Transverse colon (tissue), 4 donors: ENCODE data around the gene HOXB2. TPM values are rescaled to one million over a fixed set of nuclear protein-coding genes. Genes with fewer than 3 reads are reported as not detected.
A peak's percentile ranks its signal among the peaks of the same experiment; 100 is the strongest.

ENCODE experiments used
- DNase-seq: peaks from one replicate; pipeline ENCODE4 v3.0.0-alpha.2; 2019
- H3K27ac ChIP-seq, 4 donors: fragments of 200-600 bp; sonication (generic); 2 replicates each; pipeline ENCODE4 v1.5.1; 2016 to 2018; ENCODE audit warnings: inconsistent platforms in 4 of 4
- H3K27me3 ChIP-seq: fragments of 200-600 bp; sonication (generic); 2 replicates; pipeline ENCODE4 v1.5.1; 2017; ENCODE audit warnings: inconsistent platforms
- H3K36me3 ChIP-seq, 4 donors: fragments of 200-600 bp; sonication (generic); 2 replicates each; pipeline ENCODE4 v1.5.1; 2017 to 2019; ENCODE audit warnings: inconsistent platforms in 4 of 4
- H3K4me1 ChIP-seq, 4 donors: fragments of 200-600 bp; sonication (generic); 2 replicates each; pipeline ENCODE4 v1.5.1; 2017 to 2020; ENCODE audit warnings: inconsistent platforms in 4 of 4
- H3K4me3 ChIP-seq, 4 donors: fragments of 200-600 bp; sonication (generic); 1 replicate in 1 of 4; 2 replicates in 3 of 4; pipeline versions ENCODE4 v1.5.1 to v1.6.1; 2017 to 2019; ENCODE audit warnings: inconsistent platforms in 4 of 4
- H3K9me3 ChIP-seq, 2 donors: fragments of 200-600 bp; sonication (generic); 2 replicates each; pipeline ENCODE4 v1.5.1; 2017 to 2019; ENCODE audit warnings: inconsistent platforms in 2 of 2
- CTCF ChIP-seq, 5 experiments: fragments of 200-600 bp in 3 of 5; fragments of 450-650 bp in 2 of 5; sonication (generic) in 3 of 5; IDR thresholded peaks; 1 replicate in 2 of 5; 2 replicates in 3 of 5; pipeline ENCODE4 v1.5.1; 2016 to 2017; ENCODE audit warnings: antibody characterized with exemption in 5 of 5, inconsistent platforms in 3 of 5, mild to moderate bottlenecking in 2 of 5, moderate library complexity in 1 of 5
- EP300 ChIP-seq: sonication (generic); formaldehyde crosslinking; IDR thresholded peaks from one replicate; pipeline ENCODE4 v1.6.1; 2017; ENCODE audit warnings: antibody characterized with exemption, low read depth
- POLR2A ChIP-seq: fragments of 450-650 bp; IDR thresholded peaks from one replicate; pipeline ENCODE4 v1.6.1; 2016; ENCODE audit warnings: antibody characterized with exemption, mild to moderate bottlenecking, moderate library complexity
- POLR2AphosphoS5 ChIP-seq, 3 donors: sonication (generic); formaldehyde crosslinking; IDR thresholded peaks; one replicate each; pipeline ENCODE4 v1.6.1; 2016; ENCODE audit warnings: antibody characterized with exemption in 3 of 3
- WGBS, 2 donors: methylation state at CpG; one replicate each; pipeline ENCODE4 v1.1.5; 2018; ENCODE audit warnings: low coverage in 1 of 2; 5-methylcytosine and 5-hydroxymethylcytosine counted together
- in situ Hi-C, 4 donors: fragments of 200-750 bp; cut with MboI; loops; one replicate each; pipeline versions ENCODE4 v1.15.0 to v1.15.1; 2017; ENCODE audit warnings: low sequenced_read_pairs in 3 of 4, low pct_ligation_motif_present in 1 of 4, low pct_unique_long_range_greater_than_20kb in 1 of 4
- intact Hi-C: fragments of 100-400 bp; cut with DNase I; formaldehyde crosslinking; loops from one replicate; pipeline ENCODE4 v1.15.1; 2023; ENCODE audit warnings: low total_unique reads
- total RNA-seq, 4 donors: library from RNA; depleted of rRNA; stranded (reverse); fragments of >200 nt; gene quantifications; one replicate each; pipeline ENCODE4 v1.1.0, GENCODE V29; 2016

HOXB2 gene
- total RNA-seq, 4 donors from 2014 or later = 13.5 to 93.9 (median 13.8) TPM; not detected in 1

GRCh38 chr17:48592057-48592514, 47.2 kb upstream of the HOXB2 start:
- Histone ChIP-seq H3K4me3 (peak overlapping the region; percentile 31 to 64 (median 39)), H3K36me3 (peaks cover 0 to 5% (median 0%) of the 10 kb centered on the region in 4 donors), H3K4me1 (peaks cover 0 to 83% (median 30%) of the 10 kb centered on the region in 4 donors), H3K27ac (peak overlapping the region; percentile 89 to 95 (median 92)), H3K27me3 (peaks cover 5% of the 10 kb centered on the region), H3K9me3 (no peaks in the 10 kb centered on the region)
- no peak for TF ChIP-seq POLR2A
- no peak for TF ChIP-seq POLR2AphosphoS5 (IDR thresholded peaks at IDR 0.05)
- TF ChIP-seq CTCF (IDR thresholded peaks at IDR 0.05) = no peak
- no peak for TF ChIP-seq EP300
- no peak for DNase-seq
- in situ Hi-C loops = loop anchor here in 2 of 4 donors (5.0 to 10.0 kb wide), 3 partner anchors 97 to 247 kb away; no protein-coding TSS in a partner anchor
- WGBS, 2 donors = 35 to 51% methylated on average over 9 to 33 of the region's 33 CpGs
- intact Hi-C loops = no loop called here

- in situ Hi-C loops = loop anchor here in 2 of 4 donors (5.0 to 10.0 kb wide), 3 partner anchors 97 to 247 kb away; no protein-coding TSS in a partner anchor
- 59 to 63% methylated on average over 4 to 10 of the region's 10 CpGs for WGBS, 2 donors
- peaks cover 0 to 83% (median 32%) of the 10 kb centered on the region in 4 donors for H3K4me1 ChIP-seq
- DNase-seq = no peak
- H3K9me3 ChIP-seq = no peaks in the 10 kb centered on the region
- peak overlapping the region; percentile 4 to 64 (median 37) for H3K4me3 ChIP-seq
- H3K27me3 ChIP-seq = peaks cover 5% of the 10 kb centered on the region
- TF ChIP-seq CTCF (IDR thresholded peaks at IDR 0.05) (no peak), POLR2A (no peak), EP300 (no peak), POLR2AphosphoS5 (IDR thresholded peaks at IDR 0.05) (no peak)
- peak overlapping the region; percentile 89 to 95 (median 92) for H3K27ac ChIP-seq
- peaks cover 0 to 5% (median 0%) of the 10 kb centered on the region in 4 donors for H3K36me3 ChIP-seq
- intact Hi-C loops = no loop called here
Measured at GRCh38 chr17:48591255-48592056, 46.5 kb upstream of the HOXB2 start.

- H3K4me1 ChIP-seq = peaks cover 0 to 84% (median 33%) of the 10 kb centered on the region in 4 donors
- peaks cover 0 to 5% (median 0%) of the 10 kb centered on the region in 4 donors for H3K36me3 ChIP-seq
- DNase-seq = no peak
- H3K4me3 ChIP-seq = peak overlapping the region in 3 of 4 donors; percentile 15 to 64 (median 33)
- TF ChIP-seq POLR2A (no peak), POLR2AphosphoS5 (IDR thresholded peaks at IDR 0.05) (no peak), CTCF (IDR thresholded peaks at IDR 0.05) (no peak), EP300 (no peak)
- peaks cover 5% of the 10 kb centered on the region for H3K27me3 ChIP-seq
- in situ Hi-C loops = loop anchor here in 2 of 4 donors (5.0 to 10.0 kb wide), 3 partner anchors 96 to 246 kb away; no protein-coding TSS in a partner anchor
- no peaks in the 10 kb centered on the region for H3K9me3 ChIP-seq
- intact Hi-C loops = no loop called here
- H3K27ac ChIP-seq = peak overlapping the region; percentile 89 to 95 (median 92)
Measured at GRCh38 chr17:48590607-48591161, 45.8 kb upstream of the HOXB2 start.
